IPS-NIHi7 (cell line): ENCODE measurements around the gene ELMO1.

Experiments
- DNase-seq: peaks from one replicate; pipeline ENCODE4 v3.0.0; 2012; ENCODE audit warnings: mixed read lengths; ENCODE audit errors: extremely low spot score

ELMO1 gene

GRCh38 chr7:37195388-37195787 is 253.3 kb downstream of the ELMO1 start:
- no peak for DNase-seq

DNA sequence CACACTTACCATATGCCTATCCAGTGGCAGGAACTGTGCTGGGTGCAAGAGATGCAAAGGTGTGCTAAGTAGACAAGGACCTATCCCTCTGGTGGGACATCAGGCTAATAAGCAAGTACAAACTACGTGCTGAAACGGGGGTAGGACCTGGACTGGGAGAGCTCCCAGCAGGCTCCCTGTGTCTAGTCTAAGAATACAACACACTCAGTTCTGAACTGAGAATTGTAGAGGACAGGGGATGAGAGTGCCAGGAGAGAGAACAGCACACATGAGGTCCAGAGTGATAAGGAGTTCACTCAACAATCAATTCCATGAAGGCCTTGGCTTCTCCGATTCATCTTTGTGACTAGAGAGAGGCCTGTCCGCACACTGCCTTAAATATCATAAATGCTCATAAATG is 253.7 kb downstream of the ELMO1 start:
- no peak for DNase-seq

DNA sequence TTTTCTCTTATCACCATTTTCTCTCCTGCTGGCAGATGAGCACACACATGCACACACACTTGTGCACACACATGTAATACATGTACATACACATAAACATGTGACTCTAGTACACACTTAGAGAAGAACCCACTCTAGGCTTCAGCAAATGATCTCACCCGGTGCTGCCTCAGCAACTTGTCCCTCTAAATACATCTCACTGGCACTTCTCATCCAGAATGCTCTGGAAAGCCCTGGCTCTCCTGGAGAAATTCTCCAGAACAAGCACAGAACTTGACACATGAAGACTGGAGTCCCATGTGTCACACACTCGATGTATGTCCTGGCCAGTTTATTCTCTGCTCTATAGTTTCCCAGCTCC is 254.9 kb downstream of the ELMO1 start:
- DNase-seq, result no peak

- DNase-seq, result no peak
Observed at GRCh38 chr7:37193087-37193774, 255.4 kb downstream of the ELMO1 start.

DNA sequence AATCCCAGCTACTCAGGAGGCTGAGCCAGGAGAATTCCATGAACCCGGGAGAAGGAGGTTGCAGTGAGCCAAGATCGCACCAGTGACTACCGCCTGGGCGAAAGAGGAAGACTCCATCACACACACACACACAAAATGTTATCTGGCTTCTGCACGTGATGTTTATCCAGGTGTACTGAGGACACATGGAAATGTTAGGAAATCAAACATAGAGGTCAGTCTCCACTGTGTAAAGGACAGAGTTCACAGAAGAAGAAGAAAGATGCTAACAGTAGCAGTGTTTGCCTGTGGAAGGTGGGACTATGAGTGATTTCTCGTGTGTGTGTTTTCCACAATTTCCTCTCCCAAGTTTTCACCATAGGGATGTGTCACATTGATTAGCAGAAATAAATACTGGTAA is 256.9 kb downstream of the ELMO1 start:
- no peak for DNase-seq

DNA sequence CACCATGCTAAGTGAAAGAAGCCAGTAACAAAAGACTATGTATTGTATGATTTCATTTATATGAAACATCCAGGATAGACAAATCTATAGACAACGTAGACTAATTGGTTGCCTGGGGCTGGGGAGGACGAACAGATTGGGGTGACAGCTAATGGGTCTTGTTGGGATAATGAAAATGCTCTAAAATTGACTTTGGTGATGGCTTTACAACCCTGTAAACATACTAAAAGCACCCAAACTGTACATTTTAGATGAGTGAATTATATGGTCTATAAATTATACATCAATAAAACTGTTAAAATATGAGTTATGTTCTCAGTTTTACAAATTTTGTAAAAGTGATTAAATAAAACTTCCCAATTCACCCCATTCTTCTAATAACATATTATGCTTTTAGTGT is 261.5 kb downstream of the ELMO1 start:
- DNase-seq, result no peak

- DNase-seq, result no peak
Observed at GRCh38 chr7:37186753-37187152, 261.9 kb downstream of the ELMO1 start.

GRCh38 chr7:37181550-37181932 is 267.1 kb downstream of the ELMO1 start:
- no peak for DNase-seq

GRCh38 chr7:37180828-37181549 is 267.7 kb downstream of the ELMO1 start:
- DNase-seq, result no peak

GRCh38 chr7:37176079-37176478 is 272.6 kb downstream of the ELMO1 start:
- no peak for DNase-seq

DNA sequence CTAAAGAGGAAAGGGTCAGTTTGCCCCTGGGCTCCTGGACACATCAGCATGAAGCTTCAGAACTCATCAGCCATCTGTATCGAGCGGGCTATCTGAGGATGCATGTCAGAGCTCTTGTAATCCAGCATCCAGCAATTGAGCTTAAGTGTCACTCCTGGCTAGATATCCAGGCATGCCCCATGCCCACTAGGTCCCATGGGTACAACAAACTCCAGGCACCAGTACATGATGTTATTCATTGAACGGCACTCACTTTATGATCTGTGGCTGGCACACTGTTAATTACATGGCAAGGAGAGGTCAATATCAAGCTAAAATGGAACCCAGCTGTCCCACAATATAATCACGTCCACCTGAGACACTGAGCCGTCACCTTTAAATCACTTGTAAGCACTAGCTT is 274.2 kb downstream of the ELMO1 start:
- no peak for DNase-seq

GRCh38 chr7:37173670-37174069 is 275.0 kb downstream of the ELMO1 start:
- no peak for DNase-seq

DNA sequence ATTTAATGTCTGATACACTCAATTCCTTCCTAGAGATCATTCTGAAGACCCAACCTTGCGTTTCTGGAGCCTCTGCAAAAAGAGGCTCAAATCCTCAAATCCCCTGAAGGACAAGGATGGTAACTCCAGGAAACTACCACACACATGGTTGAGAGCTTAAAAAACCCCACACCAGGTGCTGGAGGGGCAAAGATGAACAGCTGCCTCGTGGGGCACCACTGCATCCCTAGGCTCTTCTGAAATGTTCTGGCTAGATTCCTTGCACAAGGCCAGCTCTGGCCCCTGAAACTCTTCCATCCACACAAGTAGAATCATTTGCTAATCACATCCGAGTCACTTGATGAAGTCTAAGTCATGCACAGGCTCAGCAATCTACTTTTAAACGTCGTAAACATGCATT is 286.6 kb downstream of the ELMO1 start:
- DNase-seq, result no peak

DNA sequence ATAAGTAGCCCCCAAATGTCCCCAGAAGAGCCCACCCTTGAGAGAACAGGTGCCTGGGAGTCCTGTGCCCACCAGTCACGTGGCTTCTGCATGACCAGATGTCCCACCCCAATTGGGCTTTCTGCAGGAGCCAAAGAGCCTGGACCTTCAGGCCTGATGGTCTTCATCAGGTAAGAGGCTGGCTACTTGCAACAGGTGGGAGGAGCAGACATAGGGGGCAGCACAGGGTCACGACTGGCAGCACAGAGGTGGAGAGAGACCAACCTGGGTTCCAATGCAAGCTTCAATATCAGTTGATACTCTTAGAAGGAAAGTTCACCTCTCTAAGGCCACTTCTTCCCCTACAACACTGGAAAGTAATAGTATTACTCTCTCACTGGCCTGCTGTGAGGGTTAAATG is 288.0 kb downstream of the ELMO1 start:
- peak; percentile 26 for DNase-seq

DNA sequence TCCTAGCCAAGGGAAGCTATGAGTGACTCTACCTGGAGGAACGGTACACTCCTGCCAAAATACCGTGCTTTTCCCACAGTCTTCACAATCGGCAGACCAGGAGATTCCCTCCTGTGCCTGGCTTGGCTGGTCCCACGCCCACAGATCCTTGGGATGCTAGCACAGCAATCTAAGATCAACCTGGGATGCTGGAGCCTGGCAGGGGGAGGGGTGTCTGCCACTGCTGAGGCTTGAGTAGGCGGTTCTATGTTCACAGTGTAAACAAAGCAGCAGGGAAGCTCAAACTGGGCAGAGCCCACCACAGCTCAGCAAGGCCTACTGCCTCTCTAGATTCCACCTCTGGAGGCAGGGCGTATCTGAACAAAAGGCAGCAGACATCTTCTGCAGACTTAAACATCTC is 295.3 kb downstream of the ELMO1 start:
- no peak for DNase-seq

- no peak for DNase-seq
Observed at GRCh38 chr7:37151741-37152413, 296.8 kb downstream of the ELMO1 start.

GRCh38 chr7:37150856-37151255 is 297.8 kb downstream of the ELMO1 start:
- DNase-seq, result no peak

GRCh38 chr7:37150180-37150579 is 298.5 kb downstream of the ELMO1 start:
- no peak for DNase-seq

- DNase-seq, result no peak
Observed at GRCh38 chr7:37149773-37150124, 298.9 kb downstream of the ELMO1 start.

DNA sequence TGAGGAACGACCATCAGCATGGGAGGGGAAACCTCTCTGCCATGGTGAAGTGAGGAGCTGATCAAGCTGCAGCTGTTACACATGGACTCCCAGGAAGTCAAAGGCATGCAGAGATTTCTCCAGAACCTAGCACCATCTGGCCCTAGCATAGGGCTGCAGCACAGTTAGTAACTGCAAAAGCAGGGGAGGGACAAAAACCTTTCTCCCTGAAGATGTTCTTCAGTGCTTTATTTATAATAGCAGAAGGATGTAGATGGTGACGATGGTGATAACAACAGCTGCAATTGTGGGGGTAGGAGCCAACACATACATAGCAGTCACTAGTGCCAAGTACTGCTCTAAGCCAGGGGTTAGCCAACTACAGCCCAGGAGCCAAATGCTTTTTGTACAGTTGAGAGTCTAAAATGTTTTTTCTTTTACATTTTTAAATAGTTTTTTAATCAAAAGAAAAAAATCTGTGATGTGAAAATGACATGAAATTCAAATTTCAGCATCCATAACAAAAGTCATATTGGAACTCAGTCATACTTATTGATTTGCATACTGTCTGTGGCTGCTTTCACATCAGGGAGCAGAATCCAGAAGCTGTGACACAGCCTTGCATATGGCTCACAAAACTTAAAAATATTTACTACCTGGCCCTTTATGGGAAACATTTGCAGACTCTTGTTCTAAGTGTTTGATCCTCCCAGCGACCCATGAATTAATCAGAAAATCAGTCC is 299.5 kb downstream of the ELMO1 start:
- DNase-seq, result no peak

DNA sequence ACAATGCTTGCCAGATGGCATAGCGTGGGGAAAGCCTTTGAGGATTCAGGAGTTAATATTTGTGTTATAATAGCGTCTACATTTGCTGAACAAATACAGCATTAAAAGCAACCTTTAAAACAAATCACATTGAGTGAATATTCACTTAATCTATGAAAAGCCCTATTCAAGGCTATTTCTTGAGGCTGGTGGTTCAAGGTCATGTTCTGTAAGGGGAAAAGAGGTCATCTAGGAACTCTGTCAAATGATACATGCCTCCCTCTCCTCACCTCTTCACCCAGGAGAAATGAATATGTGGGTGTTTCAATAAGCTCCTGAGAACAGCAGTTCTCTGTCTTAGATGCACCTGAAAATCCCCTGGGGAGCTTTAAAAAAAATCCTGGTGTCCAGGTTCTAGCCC is 303.0 kb downstream of the ELMO1 start:
- DNase-seq, result no peak

DNA sequence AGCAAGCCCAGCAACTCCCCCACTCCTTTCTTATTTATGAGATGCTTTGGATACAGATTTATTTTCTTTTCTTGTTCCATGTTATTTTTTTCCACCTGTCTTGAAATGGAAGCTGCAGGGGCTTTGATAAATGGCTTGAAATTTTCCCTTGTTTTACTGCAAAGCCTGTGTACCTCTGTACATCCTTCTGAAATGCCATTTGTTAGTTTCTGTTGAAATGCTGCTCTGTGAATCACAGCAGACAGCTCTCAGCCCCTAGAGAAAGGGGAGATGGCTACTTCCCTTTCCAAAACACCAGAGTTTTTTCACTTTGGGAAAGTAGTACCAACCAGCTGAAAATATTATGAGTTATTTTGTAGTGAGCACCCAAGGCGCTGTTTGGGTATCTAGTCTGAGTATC is 304.2 kb downstream of the ELMO1 start:
- no peak for DNase-seq

DNA sequence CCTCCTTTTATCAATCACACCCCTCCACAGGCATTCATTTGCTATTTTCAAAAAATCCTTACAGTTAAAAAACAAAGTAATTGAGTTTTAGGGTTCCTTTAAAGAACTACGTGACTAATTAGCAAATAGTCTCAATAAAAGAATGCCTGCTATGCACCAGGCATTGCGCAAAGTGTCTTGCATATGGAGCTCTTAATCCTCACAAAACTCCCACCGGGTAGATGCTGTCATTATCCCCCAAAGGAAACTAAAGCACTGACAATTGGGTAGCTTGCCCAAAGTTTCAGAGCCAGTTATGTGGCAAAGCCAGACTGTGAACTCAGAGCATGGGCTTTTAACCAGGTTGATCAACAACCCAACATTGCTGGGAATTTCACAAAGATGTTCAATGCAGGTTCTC is 305.7 kb downstream of the ELMO1 start:
- no peak for DNase-seq
